Hepatocyte (in vitro differentiated cells): ENCODE results near the gene AJUBA.
"Not testable (repeated sequence)": the region's sequence is repeated elsewhere in the genome, so short reads cannot be mapped to it uniquely, and the experiment has no call there.

Source experiments
- EZH2phosphoT487 ChIP-seq: fragments of 200-600 bp; sonication (generic); IDR thresholded peaks from one replicate; pipeline ENCODE4 v1.6.1; 2018; ENCODE audit warnings: antibody characterized with exemption, mild to moderate bottlenecking, low read depth, moderate library complexity; ENCODE audit not compliant: unreplicated experiment, severe bottlenecking
- TF ChIP-seq, protein P1 (sequence below): fragments of 200-600 bp; sonication (generic); IDR thresholded peaks from 2 replicates; pipeline ENCODE4 v1.5.1; 2016; ENCODE audit warnings: antibody characterized with exemption, mild to moderate bottlenecking; ENCODE audit not compliant: poor library complexity

GRCh38 chr14:23013749-23014054 lies 31.4 kb upstream of the AJUBA start:
- TF ChIP-seq, protein P1, sequence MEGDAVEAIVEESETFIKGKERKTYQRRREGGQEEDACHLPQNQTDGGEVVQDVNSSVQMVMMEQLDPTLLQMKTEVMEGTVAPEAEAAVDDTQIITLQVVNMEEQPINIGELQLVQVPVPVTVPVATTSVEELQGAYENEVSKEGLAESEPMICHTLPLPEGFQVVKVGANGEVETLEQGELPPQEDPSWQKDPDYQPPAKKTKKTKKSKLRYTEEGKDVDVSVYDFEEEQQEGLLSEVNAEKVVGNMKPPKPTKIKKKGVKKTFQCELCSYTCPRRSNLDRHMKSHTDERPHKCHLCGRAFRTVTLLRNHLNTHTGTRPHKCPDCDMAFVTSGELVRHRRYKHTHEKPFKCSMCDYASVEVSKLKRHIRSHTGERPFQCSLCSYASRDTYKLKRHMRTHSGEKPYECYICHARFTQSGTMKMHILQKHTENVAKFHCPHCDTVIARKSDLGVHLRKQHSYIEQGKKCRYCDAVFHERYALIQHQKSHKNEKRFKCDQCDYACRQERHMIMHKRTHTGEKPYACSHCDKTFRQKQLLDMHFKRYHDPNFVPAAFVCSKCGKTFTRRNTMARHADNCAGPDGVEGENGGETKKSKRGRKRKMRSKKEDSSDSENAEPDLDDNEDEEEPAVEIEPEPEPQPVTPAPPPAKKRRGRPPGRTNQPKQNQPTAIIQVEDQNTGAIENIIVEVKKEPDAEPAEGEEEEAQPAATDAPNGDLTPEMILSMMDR, result not testable (repeated sequence)
- not testable (repeated sequence) for TF ChIP-seq EZH2phosphoT487
